NT2/D1 (cell line): ENCODE measurements around the gene TLNRD1.

ENCODE experiments used
- DNase-seq: peaks from one replicate; pipeline ENCODE4 v3.0.0-alpha.2; 2011; ENCODE audit warnings: low read depth, low spot score
- H3K27me3 ChIP-seq: 2 replicates; pipeline ENCODE4 v1.6.0; 2011; ENCODE audit warnings: mild to moderate bottlenecking; ENCODE audit not compliant: insufficient read length, insufficient read depth
- H3K36me3 ChIP-seq: 2 replicates; pipeline ENCODE4 v1.6.1; 2011; ENCODE audit warnings: mild to moderate bottlenecking, low read length, mixed read lengths; ENCODE audit not compliant: insufficient read depth, insufficient read length
- H3K4me1 ChIP-seq: 2 replicates; pipeline ENCODE4 v1.5.1; 2011; ENCODE audit not compliant: insufficient read depth, insufficient read length
- H3K4me3 ChIP-seq: 2 replicates; pipeline ENCODE4 v1.5.1; 2011; ENCODE audit warnings: low read depth; ENCODE audit not compliant: insufficient read length
- H3K9ac ChIP-seq: 2 replicates; pipeline ENCODE4 v1.6.0; 2011; ENCODE audit warnings: low read depth; ENCODE audit not compliant: insufficient read length
- H3K9me3 ChIP-seq: 2 replicates; pipeline ENCODE4 v1.5.1; 2011; ENCODE audit warnings: mild to moderate bottlenecking, low read length; ENCODE audit not compliant: insufficient read depth
- SUZ12 ChIP-seq: IDR thresholded peaks from 2 replicates; pipeline ENCODE4 v1.6.1; 2011; ENCODE audit not compliant: insufficient read length, insufficient read depth; ENCODE audit errors: extremely low read depth
- YY1 ChIP-seq: IDR thresholded peaks from 2 replicates; pipeline ENCODE4 v1.6.1; 2011; ENCODE audit not compliant: insufficient read length, insufficient read depth
- ZNF274 ChIP-seq: IDR thresholded peaks from 2 replicates; pipeline ENCODE4 v1.6.1; 2011; ENCODE audit warnings: mild to moderate bottlenecking, low read depth, low read length

TLNRD1 gene

GRCh38 chr15:81003097-81003350, 2.3 kb downstream of the TLNRD1 start:
- no peaks in the 10 kb centered on the region for H3K27me3 ChIP-seq
- no peak overlapping the region for H3K4me3 ChIP-seq
- H3K36me3 ChIP-seq, result peaks cover 26% of the 10 kb centered on the region
- peaks cover 5% of the 10 kb centered on the region for H3K4me1 ChIP-seq
- no peaks in the 10 kb centered on the region for H3K9me3 ChIP-seq
- no peak for DNase-seq
- TF ChIP-seq SUZ12 (no peak), YY1 (no peak), ZNF274 (no peak)
- H3K9ac ChIP-seq, result no peak overlapping the region

DNA sequence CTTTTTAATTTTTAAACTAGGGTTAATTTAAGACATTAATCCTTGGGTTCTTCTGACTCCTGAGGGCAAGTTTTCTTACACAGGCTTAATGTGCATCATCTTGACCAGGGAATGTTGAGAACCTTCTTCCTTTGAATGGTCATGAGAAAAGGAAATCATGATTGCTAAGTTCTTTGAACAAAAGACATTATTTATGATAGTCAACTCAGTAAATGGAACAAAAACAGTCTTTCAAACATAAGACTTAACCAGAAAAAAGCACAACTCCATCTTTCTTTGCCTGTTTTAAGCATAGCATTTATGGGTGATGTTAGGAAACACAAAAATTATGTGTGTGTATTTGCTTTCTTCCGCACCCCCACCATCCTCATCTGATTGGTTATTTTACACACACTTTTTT, 5.4 kb downstream of the TLNRD1 start:
- no peak for TF ChIP-seq ZNF274
- no peak for TF ChIP-seq SUZ12
- no peak for TF ChIP-seq YY1
- H3K9ac ChIP-seq, result no peak overlapping the region
- no peak overlapping the region for H3K4me3 ChIP-seq
- no peak for DNase-seq
- H3K9me3 ChIP-seq, result no peaks in the 10 kb centered on the region
- peaks cover 5% of the 10 kb centered on the region for H3K4me1 ChIP-seq
- no peaks in the 10 kb centered on the region for H3K27me3 ChIP-seq
- peaks cover 26% of the 10 kb centered on the region for H3K36me3 ChIP-seq

GRCh38 chr15:81007428-81008064, 6.8 kb downstream of the TLNRD1 start:
- H3K27me3 ChIP-seq, result no peaks in the 10 kb centered on the region
- no peak for DNase-seq
- H3K9me3 ChIP-seq, result no peaks in the 10 kb centered on the region
- TF ChIP-seq YY1 (no peak), SUZ12 (no peak), ZNF274 (no peak)
- peaks cover 4% of the 10 kb centered on the region for H3K4me1 ChIP-seq
- H3K4me3 ChIP-seq, result no peak overlapping the region
- no peak overlapping the region for H3K9ac ChIP-seq
- peaks cover 23% of the 10 kb centered on the region for H3K36me3 ChIP-seq

GRCh38 chr15:81008312-81008711, 7.6 kb downstream of the TLNRD1 start:
- peaks cover 16% of the 10 kb centered on the region for H3K36me3 ChIP-seq
- no peaks in the 10 kb centered on the region for H3K27me3 ChIP-seq
- no peak for DNase-seq
- no peak overlapping the region for H3K4me3 ChIP-seq
- H3K9ac ChIP-seq, result no peak overlapping the region
- no peaks in the 10 kb centered on the region for H3K9me3 ChIP-seq
- H3K4me1 ChIP-seq, result no peaks in the 10 kb centered on the region
- TF ChIP-seq SUZ12 (no peak), ZNF274 (no peak), YY1 (no peak)

GRCh38 chr15:81010086-81010485, 9.4 kb downstream of the TLNRD1 start:
- Histone ChIP-seq H3K4me1 (no peaks in the 10 kb centered on the region), H3K9ac (no peak overlapping the region), H3K27me3 (no peaks in the 10 kb centered on the region), H3K4me3 (no peak overlapping the region), H3K9me3 (no peaks in the 10 kb centered on the region), H3K36me3 (peaks cover 2% of the 10 kb centered on the region)
- TF ChIP-seq SUZ12, result no peak
- no peak for TF ChIP-seq YY1
- no peak for TF ChIP-seq ZNF274
- no peak for DNase-seq

- no peaks in the 10 kb centered on the region for H3K4me1 ChIP-seq
- no peaks in the 10 kb centered on the region for H3K27me3 ChIP-seq
- no peak overlapping the region for H3K9ac ChIP-seq
- TF ChIP-seq ZNF274 (no peak), SUZ12 (no peak), YY1 (no peak)
- DNase-seq, result no peak
- no peaks in the 10 kb centered on the region for H3K9me3 ChIP-seq
- no peaks in the 10 kb centered on the region for H3K36me3 ChIP-seq
- no peak overlapping the region for H3K4me3 ChIP-seq
These were observed 10.9 kb downstream of the TLNRD1 start for GRCh38 chr15:81011593-81011992.

- Histone ChIP-seq H3K27me3 (no peaks in the 10 kb centered on the region), H3K9ac (no peak overlapping the region)
These were observed 11.9 kb downstream of the TLNRD1 start for GRCh38 chr15:81012588-81012987.

More at GRCh38 chr15:81012588-81012987, 11.9 kb downstream of the TLNRD1 start:
- Histone ChIP-seq H3K4me3 (no peak overlapping the region), H3K4me1 (no peaks in the 10 kb centered on the region), H3K36me3 (no peaks in the 10 kb centered on the region), H3K9me3 (no peaks in the 10 kb centered on the region)
- DNase-seq, result no peak
- TF ChIP-seq YY1 (no peak), ZNF274 (no peak), SUZ12 (no peak)
